Measurements from ENCODE around the gene OPHN1.

GRCh38 chrX:68177542-68177941 is 255.8 kb downstream of the OPHN1 start:
- TF ChIP-seq POLR2A (IDR thresholded peaks at IDR 0.05) (no peak), CTCF (IDR thresholded peaks at IDR 0.05) (no peak)

Measured in adrenal gland (tissue), 5 donors.